NCI-H82 treated with DMSO at 0.1 percent for 48 hours (cell line): Measurements from ENCODE around the gene CTIF.

ENCODE experiments used
- DNase-seq: peaks from one replicate; lab custom pipeline; 2025; ENCODE audit not compliant: unreplicated experiment; lab: John Stamatoyannopoulos, UW

Gene CTIF

GRCh38 chr18:48742706-48743475 lies 204.1 kb downstream of the CTIF start:
- no peak for DNase-seq

- no peak for DNase-seq
Measured at GRCh38 chr18:48743886-48744285, 205.1 kb downstream of the CTIF start.

GRCh38 chr18:48745293-48745692 lies 206.5 kb downstream of the CTIF start:
- DNase-seq: no peak

- DNase-seq: no peak
Measured at GRCh38 chr18:48749768-48750167, 210.9 kb downstream of the CTIF start.

- DNase-seq: no peak
Measured at GRCh38 chr18:48750485-48751175, 211.8 kb downstream of the CTIF start.

GRCh38 chr18:48751727-48752468 lies 213.1 kb downstream of the CTIF start:
- no peak for DNase-seq

- no peak for DNase-seq
Measured at GRCh38 chr18:48752478-48752877, 213.6 kb downstream of the CTIF start.

- DNase-seq: no peak
Measured at GRCh38 chr18:48752928-48753327, 214.1 kb downstream of the CTIF start.

- DNase-seq: no peak
Measured at GRCh38 chr18:48753691-48754090, 214.9 kb downstream of the CTIF start.

GRCh38 chr18:48754559-48754958 lies 215.7 kb downstream of the CTIF start:
- no peak for DNase-seq

- no peak for DNase-seq
Measured at GRCh38 chr18:48754993-48755473, 216.2 kb downstream of the CTIF start.

GRCh38 chr18:48756511-48757226 lies 217.8 kb downstream of the CTIF start:
- DNase-seq: no peak

- DNase-seq: no peak
Measured at GRCh38 chr18:48757367-48757766, 218.5 kb downstream of the CTIF start.

GRCh38 chr18:48757906-48758305 lies 219.1 kb downstream of the CTIF start:
- DNase-seq: no peak

- DNase-seq: no peak
Measured at GRCh38 chr18:48761582-48761981, 222.8 kb downstream of the CTIF start.

- DNase-seq: no peak
Measured at GRCh38 chr18:48762022-48762421, 223.2 kb downstream of the CTIF start.

- no peak for DNase-seq
Measured at GRCh38 chr18:48762836-48763718, 224.2 kb downstream of the CTIF start.

GRCh38 chr18:48763719-48764100 lies 224.9 kb downstream of the CTIF start:
- no peak for DNase-seq

GRCh38 chr18:48765053-48765452 lies 226.2 kb downstream of the CTIF start:
- no peak for DNase-seq

- DNase-seq: no peak
Measured at GRCh38 chr18:48766026-48766425, 227.2 kb downstream of the CTIF start.
